CD4-positive, alpha-beta memory T cell (primary cell): ENCODE data around the gene ZNF32. TPM values are rescaled to one million over a fixed set of nuclear protein-coding genes. Genes with fewer than 3 reads are reported as not detected.
"Not testable (repeated sequence)": the region's sequence is repeated elsewhere in the genome, so short reads cannot be mapped to it uniquely, and the experiment has no call there.

Experiments used
- CTCF ChIA-PET: fragments of 350-600 bp; sonication (Branson Sonifier 250); formaldehyde crosslinking; loops from one replicate; lab custom pipeline; 2021; ENCODE audit warnings: inconsistent platforms; ENCODE audit not compliant: partially characterized antibody; lab: Charles Lee
- POLR2A ChIA-PET: fragments of 350-600 bp; sonication (Branson Sonifier 250); formaldehyde crosslinking; loops from one replicate; lab custom pipeline; 2021; ENCODE audit not compliant: partially characterized antibody; lab: Charles Lee
- DNase-seq, 5 donors: peaks; one replicate each; pipeline versions ENCODE4 v3.0.0 to v3.0.0-alpha.2; 2020 to 2022; ENCODE audit warnings: mixed read lengths in 1 of 5
- H3K27ac ChIP-seq: one replicate; pipeline ENCODE4 v1.7.0; 2013; ENCODE audit warnings: low read depth, low read length
- H3K27me3 ChIP-seq: 2 replicates; pipeline ENCODE4 v1.7.0; 2013; ENCODE audit warnings: mild to moderate bottlenecking, low read length, moderate library complexity; ENCODE audit not compliant: insufficient read depth
- H3K36me3 ChIP-seq: 2 replicates; pipeline ENCODE4 v1.7.0; 2013; ENCODE audit warnings: mild to moderate bottlenecking, low read length, moderate library complexity; ENCODE audit not compliant: insufficient read depth
- H3K4me1 ChIP-seq: 2 replicates; pipeline ENCODE4 v1.7.0; 2013; ENCODE audit warnings: mild to moderate bottlenecking, low read length, moderate library complexity; ENCODE audit not compliant: insufficient read depth
- H3K4me3 ChIP-seq, 2 donors: one replicate each; pipeline ENCODE4 v1.7.0; 2013; ENCODE audit warnings: low read length in 2 of 2, mild to moderate bottlenecking in 1 of 2
- H3K9me3 ChIP-seq, 2 donors: one replicate each; pipeline ENCODE4 v1.7.0; 2013; ENCODE audit warnings: low read length in 2 of 2, control low read depth in 1 of 2; ENCODE audit not compliant: control insufficient read depth in 1 of 2
- H3K27ac Mint-ChIP-seq, 7 donors: one replicate each; pipeline ENCODE4 v1.8.0; 2020 to 2021; ENCODE audit warnings: mixed read lengths in 7 of 7, mild to moderate bottlenecking in 6 of 7, inconsistent platforms in 3 of 7, moderate library complexity in 3 of 7
- H3K27me3 Mint-ChIP-seq, 2 donors: one replicate each; pipeline ENCODE4 v1.8.0; 2020 to 2021; ENCODE audit warnings: mixed read lengths in 2 of 2
- H3K36me3 Mint-ChIP-seq, 2 donors: one replicate each; pipeline ENCODE4 v1.8.0; 2020 to 2021; ENCODE audit warnings: mixed read lengths in 2 of 2, inconsistent platforms in 1 of 2, mild to moderate bottlenecking in 1 of 2
- H3K4me1 Mint-ChIP-seq, 4 donors: one replicate each; pipeline ENCODE4 v1.8.0; 2020 to 2021; ENCODE audit warnings: mixed read lengths in 4 of 4, mild to moderate bottlenecking in 1 of 4
- H3K4me3 Mint-ChIP-seq, 8 donors: one replicate each; pipeline ENCODE4 v1.8.0; 2020 to 2021; ENCODE audit warnings: mixed read lengths in 8 of 8, mild to moderate bottlenecking in 7 of 8, moderate library complexity in 6 of 8, inconsistent platforms in 3 of 8
- H3K9me3 Mint-ChIP-seq, 8 donors: one replicate each; pipeline ENCODE4 v1.8.0; 2020 to 2021; ENCODE audit warnings: mixed read lengths in 8 of 8, mild to moderate bottlenecking in 5 of 8, inconsistent platforms in 3 of 8, moderate library complexity in 1 of 8
- intact Hi-C: fragments of 100-400 bp; cut with micrococcal nuclease; formaldehyde crosslinking; loops from one replicate; pipeline ENCODE4 v1.15.1; 2023
- polyA plus RNA-seq, 2 donors: library from polyadenylated mRNA; unstranded; fragments of 300-500 nt; fragmentation: Illumina TruSeq; gene quantifications; one replicate each; pipeline ENCODE4 v1.2.3, GENCODE V29; 2021
- total RNA-seq, 2 experiments: library from RNA; stranded (reverse); gene quantifications; one replicate each; pipeline ENCODE4 v1.2.3, GENCODE V29; 2021

Gene ZNF32
- total and polyA plus RNA-seq, 4 experiments from 2014 or later: 35.5 to 92.6 (median 58.2) TPM

DNA sequence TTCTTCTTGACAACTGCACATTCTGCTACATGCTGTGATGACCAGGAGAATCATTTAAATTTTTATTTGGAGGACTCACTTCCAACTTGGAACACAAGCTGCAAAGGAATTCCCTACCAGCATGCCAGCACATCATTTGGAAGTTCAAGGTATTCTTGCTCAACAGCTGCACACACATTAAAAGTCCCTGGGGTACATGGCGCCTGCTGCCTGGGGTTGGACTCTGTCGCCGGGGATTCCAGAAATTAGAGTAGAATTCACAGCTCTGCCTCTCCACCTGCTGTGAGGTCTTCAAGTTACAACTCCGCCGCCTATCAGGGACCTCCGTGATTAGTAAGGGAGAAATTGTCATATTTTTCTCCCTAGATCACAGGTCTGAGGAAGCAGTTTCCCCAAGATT is 1.1 kb downstream of the ZNF32 start:
- peak overlapping the region; percentile 40 to 78 for H3K4me3 ChIP-seq
- H3K9me3 Mint-ChIP-seq: peaks cover 3 to 49% (median 37%) of the 10 kb centered on the region in 8 donors
- no peaks in the 10 kb centered on the region for H3K27me3 ChIP-seq
- intact Hi-C loops: loop anchor here (10.0 kb wide), 1 partner anchor 863 kb away; the partner anchor contains the start of gene BMS1
- peaks cover 11 to 38% (median 18%) of the 10 kb centered on the region in 4 donors for H3K4me1 Mint-ChIP-seq
- no peak for DNase-seq
- CTCF ChIA-PET: interaction anchor here (2.0 kb wide), 1 partner anchor 74 kb away, joined by 5 read pairs; the partner anchor contains the start of gene ZNF239
- H3K27me3 Mint-ChIP-seq: peaks cover 2% of the 10 kb centered on the region in 2 donors
- peaks cover 18% of the 10 kb centered on the region for H3K4me1 ChIP-seq
- no peak overlapping the region for H3K27ac ChIP-seq
- peaks cover 0 to 35% of the 10 kb centered on the region in 2 donors for H3K9me3 ChIP-seq
- POLR2A ChIA-PET: interaction anchor here (1.6 to 3.8 kb wide), 6 partner anchors 12 to 73 kb away, joined by 4 to 36 read pairs (median 8); partner anchors contain the start of genes ZNF239 and ZNF485
- H3K36me3 ChIP-seq: peaks cover 23% of the 10 kb centered on the region
- peak overlapping the region in 6 of 7 donors; percentile 84 to 96 (median 93) for H3K27ac Mint-ChIP-seq
- H3K36me3 Mint-ChIP-seq: peaks cover 47 to 51% of the 10 kb centered on the region in 2 donors
- peak overlapping the region; percentile 89 to 94 (median 92) for H3K4me3 Mint-ChIP-seq

DNA sequence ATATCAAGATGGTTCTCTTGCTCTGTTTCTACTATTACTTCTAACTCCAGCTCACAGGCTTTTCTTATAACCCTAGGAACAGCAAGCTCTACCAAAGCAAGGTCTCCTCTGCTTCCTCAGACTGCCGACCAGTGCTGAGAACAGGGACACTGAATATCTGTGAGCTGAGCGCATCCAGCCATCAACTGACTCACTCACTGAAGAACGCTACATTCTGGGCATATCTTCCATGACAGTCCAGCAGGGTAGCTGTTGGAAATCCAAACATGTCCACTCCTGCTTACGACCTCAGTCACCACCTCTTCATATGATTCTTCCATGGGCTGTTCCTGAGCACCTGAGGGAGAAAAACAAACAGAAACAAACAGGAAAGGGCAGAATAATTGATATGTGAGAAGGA is 2.8 kb downstream of the ZNF32 start:
- intact Hi-C loops: loop anchor here (10.0 kb wide), 1 partner anchor 861 kb away; the partner anchor contains the start of gene BMS1
- Histone ChIP-seq H3K9me3 (peaks cover 0 to 48% of the 10 kb centered on the region in 2 donors), H3K27ac (no peak overlapping the region), H3K4me1 (peaks cover 18% of the 10 kb centered on the region), H3K27me3 (no peaks in the 10 kb centered on the region), H3K36me3 (peaks cover 23% of the 10 kb centered on the region), H3K4me3 (no peak overlapping the region)
- H3K27ac Mint-ChIP-seq: peak overlapping the region in 2 of 7 donors; percentile 31 to 38
- peaks cover 11 to 38% (median 18%) of the 10 kb centered on the region in 4 donors for H3K4me1 Mint-ChIP-seq
- no peaks in the 10 kb centered on the region for H3K27me3 Mint-ChIP-seq
- CTCF ChIA-PET: no interaction called here
- peak overlapping the region in 2 of 8 donors; percentile 32 to 47 for H3K4me3 Mint-ChIP-seq
- POLR2A ChIA-PET: interaction anchor here (1.0 kb wide), 1 partner anchor 71 kb away, joined by 4 read pairs; the partner anchor contains the start of gene ZNF239
- peaks cover 3 to 63% (median 51%) of the 10 kb centered on the region in 8 donors for H3K9me3 Mint-ChIP-seq
- no peak for DNase-seq
- H3K36me3 Mint-ChIP-seq: peaks cover 47 to 54% of the 10 kb centered on the region in 2 donors

DNA sequence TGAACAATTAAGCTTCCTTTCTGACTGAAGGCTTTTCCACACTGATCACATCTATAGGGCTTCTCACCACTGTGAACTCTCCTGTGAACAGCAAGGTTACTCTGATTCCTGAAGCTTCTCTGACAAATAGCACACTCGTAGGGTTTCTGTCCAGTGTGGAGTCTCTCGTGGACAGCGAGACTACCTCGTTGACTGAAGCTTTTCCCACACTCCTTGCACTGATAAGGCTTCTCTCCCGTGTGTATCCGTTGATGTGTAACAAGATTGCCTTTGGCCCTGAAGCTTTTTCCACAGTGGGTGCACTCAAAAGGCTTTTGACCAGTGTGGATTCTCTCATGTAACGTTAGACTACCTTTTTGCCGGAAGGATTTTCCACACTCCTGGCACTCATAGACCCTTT is 4.4 kb downstream of the ZNF32 start:
- Histone ChIP-seq H3K4me3 (peak overlapping the region in 1 of 2 donors; percentile 44), H3K4me1 (peaks cover 14% of the 10 kb centered on the region), H3K9me3 (peaks cover 0 to 48% of the 10 kb centered on the region in 2 donors), H3K27me3 (no peaks in the 10 kb centered on the region), H3K27ac (no peak overlapping the region), H3K36me3 (peaks cover 23% of the 10 kb centered on the region)
- ChIA-PET POLR2A (no interaction called here), CTCF (no interaction called here)
- H3K36me3 Mint-ChIP-seq: peaks cover 47 to 56% of the 10 kb centered on the region in 2 donors
- peaks cover 9 to 26% (median 15%) of the 10 kb centered on the region in 4 donors for H3K4me1 Mint-ChIP-seq
- H3K27ac Mint-ChIP-seq: no peak overlapping the region
- peaks cover 3 to 77% (median 60%) of the 10 kb centered on the region in 8 donors for H3K9me3 Mint-ChIP-seq
- H3K4me3 Mint-ChIP-seq: peak overlapping the region in 1 of 8 donors; percentile 40
- DNase-seq: no peak
- intact Hi-C loops: loop anchor here (10.0 kb wide), 1 partner anchor 859 kb away; the partner anchor contains the start of gene BMS1
- no peaks in the 10 kb centered on the region for H3K27me3 Mint-ChIP-seq

DNA sequence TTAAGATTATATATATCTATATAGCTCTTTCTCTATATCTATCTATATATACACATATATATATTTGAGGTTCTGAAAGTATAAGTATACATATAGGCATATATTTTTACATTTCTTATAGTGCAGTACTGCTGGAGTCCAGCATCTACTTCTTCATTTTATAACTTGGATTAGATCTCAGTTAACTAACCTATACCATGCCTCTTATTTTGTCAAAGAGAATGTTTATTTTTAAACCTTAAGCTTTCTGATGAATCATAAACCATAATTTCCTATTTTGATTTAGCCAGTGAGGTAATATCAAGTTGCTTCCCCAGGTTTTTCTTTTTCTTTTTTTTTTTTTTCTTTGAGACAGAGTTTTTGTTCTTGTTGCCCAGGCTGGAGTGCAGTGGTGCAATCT is 8.1 kb downstream of the ZNF32 start:
- Mint-ChIP-seq H3K27me3 (no peaks in the 10 kb centered on the region), H3K4me3 (no peak overlapping the region), H3K9me3 (peaks cover 0 to 91% (median 75%) of the 10 kb centered on the region in 8 donors), H3K36me3 (peaks cover 31 to 34% of the 10 kb centered on the region in 2 donors), H3K27ac (no peak overlapping the region), H3K4me1 (no peaks in the 10 kb centered on the region)
- ChIA-PET CTCF (no interaction called here), POLR2A (no interaction called here)
- peaks cover 0 to 42% of the 10 kb centered on the region in 2 donors for H3K9me3 ChIP-seq
- peaks cover 17% of the 10 kb centered on the region for H3K36me3 ChIP-seq
- H3K27me3 ChIP-seq: no peaks in the 10 kb centered on the region
- no peak overlapping the region for H3K27ac ChIP-seq
- DNase-seq: no peak
- H3K4me1 ChIP-seq: no peaks in the 10 kb centered on the region
- no peak overlapping the region for H3K4me3 ChIP-seq
- intact Hi-C loops: loop anchor here (10.0 kb wide), 1 partner anchor 856 kb away; the partner anchor contains the start of gene BMS1

DNA sequence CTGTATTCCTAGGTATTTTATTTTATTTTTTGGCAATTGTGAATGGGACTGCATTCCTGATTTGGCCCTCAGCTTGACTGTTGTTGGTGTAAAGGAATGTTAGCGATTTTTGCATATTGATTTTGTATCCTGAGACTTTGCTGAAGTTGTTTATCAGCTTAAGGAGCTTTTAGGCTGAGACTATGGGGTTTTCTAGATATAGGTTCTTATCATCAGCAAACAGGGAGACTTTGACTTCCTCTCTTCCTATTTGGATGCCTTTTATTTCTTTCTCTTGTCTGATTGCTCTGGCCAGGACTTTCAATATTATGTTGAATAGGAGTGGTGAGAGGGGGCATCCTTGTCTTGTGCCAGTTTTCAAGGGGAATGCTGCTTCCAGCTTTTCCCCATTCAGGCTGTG is 12.9 kb downstream of the ZNF32 start:
- intact Hi-C loops, H3K27ac Mint-ChIP-seq, H3K36me3 Mint-ChIP-seq, H3K4me3 Mint-ChIP-seq, DNase-seq, H3K4me3 ChIP-seq, H3K27ac ChIP-seq, H3K4me1 Mint-ChIP-seq, H3K9me3 ChIP-seq, H3K27me3 Mint-ChIP-seq, H3K4me1 ChIP-seq, H3K27me3 ChIP-seq, H3K36me3 ChIP-seq, CTCF ChIA-PET: not testable (repeated sequence)
- POLR2A ChIA-PET: interaction anchor here (1.3 kb wide), 1 partner anchor 12 kb away, joined by 4 read pairs; the partner anchor contains the start of gene ZNF32
- H3K9me3 Mint-ChIP-seq: peaks cover 0 to 73% (median 46%) of the 10 kb centered on the region in 8 donors

DNA sequence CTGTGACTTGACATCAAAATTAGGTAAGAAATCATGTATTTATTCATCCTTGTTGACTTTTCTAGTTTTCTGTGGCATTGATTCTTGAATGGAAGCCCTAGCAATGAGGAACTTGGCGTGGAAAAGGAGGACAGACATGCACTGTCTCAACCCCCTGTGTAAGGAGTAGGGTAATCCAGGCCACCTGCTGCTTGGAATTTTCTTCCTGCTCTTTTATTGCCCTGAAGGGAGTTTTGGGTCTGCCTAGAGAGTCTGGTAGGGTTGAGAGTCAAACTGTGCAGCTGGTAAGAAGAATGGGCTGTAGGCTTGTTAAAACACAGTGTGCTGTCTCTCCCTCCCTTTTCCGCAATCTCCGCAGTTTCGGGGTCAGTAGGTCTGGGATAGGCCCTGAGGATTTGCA is 19.7 kb downstream of the ZNF32 start:
- H3K27ac Mint-ChIP-seq: no peak overlapping the region
- Histone ChIP-seq H3K9me3 (no peaks in the 10 kb centered on the region), H3K4me3 (no peak overlapping the region), H3K27me3 (no peaks in the 10 kb centered on the region), H3K27ac (no peak overlapping the region), H3K4me1 (no peaks in the 10 kb centered on the region), H3K36me3 (no peaks in the 10 kb centered on the region)
- peaks cover 0 to 12% (median 7%) of the 10 kb centered on the region in 8 donors for H3K9me3 Mint-ChIP-seq
- ChIA-PET CTCF (no interaction called here), POLR2A (no interaction called here)
- intact Hi-C loops: no loop called here
- no peaks in the 10 kb centered on the region for H3K36me3 Mint-ChIP-seq
- H3K4me3 Mint-ChIP-seq: no peak overlapping the region
- no peaks in the 10 kb centered on the region for H3K27me3 Mint-ChIP-seq
- peaks cover 0 to under 1% (median 0%) of the 10 kb centered on the region in 4 donors for H3K4me1 Mint-ChIP-seq
- DNase-seq: no peak

DNA sequence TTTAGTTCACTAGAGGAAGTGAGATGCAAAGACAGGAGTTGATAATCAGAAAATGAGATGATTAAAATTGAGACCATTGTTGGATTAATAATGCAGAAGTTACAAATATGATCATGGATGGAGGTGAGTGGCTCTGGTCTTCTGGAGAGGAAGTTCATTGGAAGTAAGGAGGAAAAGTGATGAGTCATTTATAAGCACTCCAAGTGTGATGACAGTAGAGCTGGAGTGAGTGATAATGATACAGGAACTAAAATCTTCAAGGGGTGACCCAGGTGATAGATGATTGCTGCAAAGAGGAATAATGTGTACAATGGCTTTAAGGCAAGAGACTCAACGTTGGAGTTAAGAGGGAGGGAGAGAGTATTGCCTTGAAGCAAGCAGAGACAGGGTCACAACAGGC is 20.7 kb downstream of the ZNF32 start:
- H3K27me3 ChIP-seq: no peaks in the 10 kb centered on the region
- intact Hi-C loops: no loop called here

More for the DNA sequence above, 20.7 kb downstream of the ZNF32 start:
- Mint-ChIP-seq H3K9me3 (peaks cover 0 to 7% (median 5%) of the 10 kb centered on the region in 8 donors), H3K27me3 (no peaks in the 10 kb centered on the region), H3K4me1 (peaks cover 7 to 10% (median 7%) of the 10 kb centered on the region in 4 donors), H3K36me3 (peaks cover 3 to 5% of the 10 kb centered on the region in 2 donors), H3K27ac (peak overlapping the region in 1 of 7 donors; percentile 19), H3K4me3 (no peak overlapping the region)
- Histone ChIP-seq H3K4me1 (peaks cover 2% of the 10 kb centered on the region), H3K4me3 (no peak overlapping the region), H3K36me3 (no peaks in the 10 kb centered on the region), H3K27ac (no peak overlapping the region), H3K9me3 (no peaks in the 10 kb centered on the region)
- CTCF ChIA-PET: no interaction called here
- DNase-seq: no peak
- POLR2A ChIA-PET: no interaction called here
